ENCODE results near the gene CLSTN1. TPM values are rescaled to one million over a fixed set of nuclear protein-coding genes. Genes with fewer than 3 reads are reported as not detected.

Gene CLSTN1
- total and polyA plus RNA-seq, 2 donors from 2014 or later, result 114 to 158 TPM

- no peaks in the 10 kb centered on the region for H3K36me3 ChIP-seq (ENCODE audit: control insufficient read depth in 2 of 3, insufficient read depth in 3 of 3, low read length in 3 of 3)
- TF ChIP-seq CTCF (IDR thresholded peaks at IDR 0.05; ENCODE audit: borderline replicate concordance, extremely low read depth, insufficient read depth), result no peak
- FAIRE-seq (no peak), DNase-seq (no peak)
- H3K4me3 ChIP-seq (ENCODE audit: low read length in 3 of 3), result no peak overlapping the region
- H3K27me3 ChIP-seq (ENCODE audit: control insufficient read depth, insufficient read depth, low read length), result no peaks in the 10 kb centered on the region
- H3K27ac ChIP-seq (ENCODE audit: low read depth in 2 of 2, low read length in 2 of 2), result no peak overlapping the region
- H3K9me3 ChIP-seq (ENCODE audit: control insufficient read depth in 2 of 3, insufficient read depth in 1 of 3, low read length in 3 of 3), result no peaks in the 10 kb centered on the region
- H3K4me1 ChIP-seq (ENCODE audit: control insufficient read depth in 2 of 3, insufficient read depth in 2 of 3, low read depth in 1 of 3, low read length in 3 of 3), result no peaks in the 10 kb centered on the region
- no peak overlapping the region for H3K9ac ChIP-seq (ENCODE audit: low read length in 3 of 3)
- intact Hi-C loops (cut with DNase I), result no loop called here
Measured at GRCh38 chr1:9853249-9853595, 29.5 kb upstream of the CLSTN1 start.

GRCh38 chr1:9852410-9853248 lies 28.9 kb upstream of the CLSTN1 start:
- no peak for FAIRE-seq
- DNase-seq, result peak in 1 of 5 donors; percentile 39
- Histone ChIP-seq H3K27ac (ENCODE audit: low read depth in 2 of 2, low read length in 2 of 2) (no peak overlapping the region), H3K9ac (ENCODE audit: low read length in 3 of 3) (no peak overlapping the region), H3K27me3 (ENCODE audit: control insufficient read depth, insufficient read depth, low read length) (no peaks in the 10 kb centered on the region), H3K9me3 (ENCODE audit: control insufficient read depth in 2 of 3, insufficient read depth in 1 of 3, low read length in 3 of 3) (no peaks in the 10 kb centered on the region), H3K4me3 (ENCODE audit: low read length in 3 of 3) (no peak overlapping the region), H3K36me3 (ENCODE audit: control insufficient read depth in 2 of 3, insufficient read depth in 3 of 3, low read length in 3 of 3) (no peaks in the 10 kb centered on the region), H3K4me1 (ENCODE audit: control insufficient read depth in 2 of 3, insufficient read depth in 2 of 3, low read depth in 1 of 3, low read length in 3 of 3) (no peaks in the 10 kb centered on the region)
- TF ChIP-seq CTCF (IDR thresholded peaks at IDR 0.05; ENCODE audit: borderline replicate concordance, extremely low read depth, insufficient read depth), result no peak
- intact Hi-C loops (cut with DNase I), result no loop called here

GRCh38 chr1:9852004-9852403 lies 28.2 kb upstream of the CLSTN1 start:
- intact Hi-C loops (cut with DNase I), result no loop called here
- H3K27ac ChIP-seq (ENCODE audit: low read depth in 2 of 2, low read length in 2 of 2), result no peak overlapping the region
- H3K4me3 ChIP-seq (ENCODE audit: low read length in 3 of 3), result no peak overlapping the region
- no peaks in the 10 kb centered on the region for H3K4me1 ChIP-seq (ENCODE audit: control insufficient read depth in 2 of 3, insufficient read depth in 2 of 3, low read depth in 1 of 3, low read length in 3 of 3)
- no peak overlapping the region for H3K9ac ChIP-seq (ENCODE audit: low read length in 3 of 3)
- no peak for FAIRE-seq
- H3K27me3 ChIP-seq (ENCODE audit: control insufficient read depth, insufficient read depth, low read length), result no peaks in the 10 kb centered on the region
- H3K36me3 ChIP-seq (ENCODE audit: control insufficient read depth in 2 of 3, insufficient read depth in 3 of 3, low read length in 3 of 3), result no peaks in the 10 kb centered on the region
- H3K9me3 ChIP-seq (ENCODE audit: control insufficient read depth in 2 of 3, insufficient read depth in 1 of 3, low read length in 3 of 3), result no peaks in the 10 kb centered on the region
- peak in 1 of 5 donors; percentile 31 for DNase-seq
- no peak for TF ChIP-seq CTCF (IDR thresholded peaks at IDR 0.05; ENCODE audit: borderline replicate concordance, extremely low read depth, insufficient read depth)
